MM.1S (cell line): ENCODE results near the gene SH3PXD2A.

Experiments used
- DNase-seq: peaks from one replicate; pipeline ENCODE4 v3.0.0-alpha.2; 2015
- H2AFZ ChIP-seq: fragments of 300-600 bp; sonication (generic); 2 replicates; pipeline ENCODE4 v1.6.0; 2016; ENCODE audit warnings: antibody characterized with exemption, low read length
- H3F3A ChIP-seq: fragments of 300-600 bp; sonication (generic); 2 replicates; pipeline ENCODE4 v1.6.1; 2016; ENCODE audit warnings: mild to moderate bottlenecking, antibody characterized with exemption, low read length, moderate library complexity, mixed read lengths; ENCODE audit not compliant: insufficient read depth
- H3K27ac ChIP-seq: fragments of 300-600 bp; sonication (generic); 2 replicates; pipeline ENCODE4 v1.5.1; 2016; ENCODE audit warnings: mild to moderate bottlenecking, low read length
- H3K27me3 ChIP-seq: fragments of 300-600 bp; sonication (generic); replicated peaks from 2 replicates; pipeline ENCODE4 v1.6.0; 2016; ENCODE audit warnings: low read length; ENCODE audit not compliant: insufficient read depth
- H3K36me3 ChIP-seq: fragments of 300-600 bp; sonication (generic); replicated peaks from 2 replicates; pipeline ENCODE4 v1.6.1; 2016; ENCODE audit warnings: mild to moderate bottlenecking, low read length, mixed read lengths; ENCODE audit not compliant: insufficient read depth
- H3K4me1 ChIP-seq: fragments of 300-600 bp; sonication (generic); 2 replicates; pipeline ENCODE4 v1.6.1; 2016; ENCODE audit warnings: low read length, mixed read lengths
- H3K4me2 ChIP-seq: fragments of 300-600 bp; sonication (generic); 2 replicates; pipeline ENCODE4 v1.6.0; 2016; ENCODE audit warnings: low read depth, low read length
- H3K4me3 ChIP-seq: fragments of 300-600 bp; sonication (generic); 2 replicates; pipeline ENCODE4 v1.5.1; 2016; ENCODE audit warnings: low read length, mixed read lengths
- H3K79me2 ChIP-seq: fragments of 300-600 bp; sonication (generic); 2 replicates; pipeline ENCODE4 v1.6.1; 2016; ENCODE audit warnings: mixed run types, low read length, mixed read lengths
- H3K9ac ChIP-seq: fragments of 300-600 bp; sonication (generic); 2 replicates; pipeline ENCODE4 v1.6.1; 2016; ENCODE audit warnings: low read length, mixed read lengths
- H3K9me2 ChIP-seq: fragments of 300-600 bp; sonication (generic); replicated peaks from 2 replicates; pipeline ENCODE4 v1.6.1; 2016; ENCODE audit warnings: mild to moderate bottlenecking, low read length, mixed read lengths; ENCODE audit not compliant: insufficient read depth
- H3K9me3 ChIP-seq: fragments of 300-600 bp; sonication (generic); replicated peaks from 2 replicates; pipeline ENCODE4 v1.6.1; 2016; ENCODE audit warnings: mild to moderate bottlenecking, low read length, mixed read lengths; ENCODE audit not compliant: insufficient read depth
- H4K20me1 ChIP-seq: fragments of 300-600 bp; sonication (generic); 2 replicates; pipeline ENCODE4 v1.6.1; 2016; ENCODE audit warnings: mild to moderate bottlenecking, low read length, moderate library complexity, mixed read lengths; ENCODE audit not compliant: insufficient read depth
- EZH2 ChIP-seq: fragments of 300-600 bp; sonication (generic); optimal IDR thresholded peaks from 2 replicates; pipeline ENCODE3; 2017; ENCODE audit warnings: low read depth, mild to moderate bottlenecking, antibody characterized with exemption, low read length, mixed read lengths
- EZH2phosphoT487 ChIP-seq: fragments of 300-600 bp; sonication (generic); IDR thresholded peaks from 2 replicates; pipeline ENCODE4 v1.6.1; 2018; ENCODE audit warnings: antibody characterized with exemption, low read length
- TF ChIP-seq, protein P1 (sequence below): fragments of 300-600 bp; sonication (generic); IDR thresholded peaks from 2 replicates; pipeline ENCODE4 v1.5.1; 2016; ENCODE audit warnings: antibody characterized with exemption, low read length, mixed read lengths

SH3PXD2A gene

DNA sequence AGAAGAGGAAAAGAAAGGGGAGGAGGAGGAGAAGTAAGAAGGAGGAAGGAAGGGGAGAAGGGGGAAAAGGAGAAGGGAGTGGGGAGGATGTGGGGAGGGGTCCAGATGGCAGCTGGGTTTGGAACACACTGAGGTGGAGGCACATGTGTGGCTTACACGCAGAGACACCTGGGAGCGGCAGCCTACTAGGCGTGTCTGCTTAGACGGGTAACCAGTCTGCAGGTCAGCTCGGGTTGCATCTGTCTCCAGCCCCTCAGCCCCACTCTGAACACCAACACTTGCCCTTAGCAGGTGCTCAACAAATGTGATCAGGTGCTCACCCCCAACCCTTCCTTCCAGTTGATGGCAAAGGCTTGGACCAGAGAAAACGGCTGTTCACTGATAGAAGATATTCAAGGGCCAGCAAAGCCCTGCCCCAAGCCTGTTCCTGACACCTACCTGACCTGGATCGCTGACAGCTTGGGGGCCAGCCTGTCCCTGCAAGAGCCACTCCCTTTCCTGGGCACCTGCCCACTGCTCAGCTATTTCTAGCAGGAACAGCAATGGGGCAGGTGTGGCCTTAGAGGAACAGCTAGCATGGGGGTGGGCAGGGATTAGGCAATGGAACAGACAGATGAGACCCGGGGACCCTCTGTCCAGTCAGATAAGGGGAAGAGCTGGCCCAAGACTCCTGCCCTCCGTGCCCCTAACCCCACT, 70.5 kb downstream of the SH3PXD2A start:
- H3F3A ChIP-seq = peaks cover 16% of the 10 kb centered on the region

DNA sequence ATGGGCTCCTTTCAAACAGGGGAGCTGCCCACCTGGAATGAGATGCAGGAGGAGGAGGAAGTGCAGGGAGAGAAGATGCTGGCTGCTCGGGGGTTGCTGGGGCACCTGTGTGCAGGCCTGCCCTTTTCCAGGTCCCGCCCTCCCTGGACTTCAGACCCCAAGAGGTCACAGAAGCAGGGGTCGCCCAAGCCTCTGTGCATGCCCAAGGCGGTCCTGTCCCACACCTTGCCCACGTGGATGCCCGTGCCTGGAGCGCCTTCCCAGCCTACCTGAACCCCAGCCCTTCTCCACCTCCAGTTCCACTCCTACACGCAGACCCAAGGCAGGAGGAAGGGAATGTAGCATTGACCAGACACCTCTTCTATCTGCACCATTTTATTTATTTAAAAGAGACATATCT, 71.3 kb downstream of the SH3PXD2A start:
- Histone ChIP-seq H3K9me2 (no peaks in the 10 kb centered on the region), H3K27me3 (no peaks in the 10 kb centered on the region), H3K9me3 (no peaks in the 10 kb centered on the region), H3K27ac (no peak overlapping the region), H4K20me1 (no peaks in the 10 kb centered on the region), H3K9ac (no peak overlapping the region), H3F3A (peaks cover 16% of the 10 kb centered on the region), H3K4me1 (peaks cover 31% of the 10 kb centered on the region), H2AFZ (no peak overlapping the region), H3K36me3 (no peaks in the 10 kb centered on the region), H3K4me3 (no peak overlapping the region), H3K79me2 (no peaks in the 10 kb centered on the region), H3K4me2 (no peak overlapping the region)
- DNase-seq = no peak
- TF ChIP-seq, protein P1, sequence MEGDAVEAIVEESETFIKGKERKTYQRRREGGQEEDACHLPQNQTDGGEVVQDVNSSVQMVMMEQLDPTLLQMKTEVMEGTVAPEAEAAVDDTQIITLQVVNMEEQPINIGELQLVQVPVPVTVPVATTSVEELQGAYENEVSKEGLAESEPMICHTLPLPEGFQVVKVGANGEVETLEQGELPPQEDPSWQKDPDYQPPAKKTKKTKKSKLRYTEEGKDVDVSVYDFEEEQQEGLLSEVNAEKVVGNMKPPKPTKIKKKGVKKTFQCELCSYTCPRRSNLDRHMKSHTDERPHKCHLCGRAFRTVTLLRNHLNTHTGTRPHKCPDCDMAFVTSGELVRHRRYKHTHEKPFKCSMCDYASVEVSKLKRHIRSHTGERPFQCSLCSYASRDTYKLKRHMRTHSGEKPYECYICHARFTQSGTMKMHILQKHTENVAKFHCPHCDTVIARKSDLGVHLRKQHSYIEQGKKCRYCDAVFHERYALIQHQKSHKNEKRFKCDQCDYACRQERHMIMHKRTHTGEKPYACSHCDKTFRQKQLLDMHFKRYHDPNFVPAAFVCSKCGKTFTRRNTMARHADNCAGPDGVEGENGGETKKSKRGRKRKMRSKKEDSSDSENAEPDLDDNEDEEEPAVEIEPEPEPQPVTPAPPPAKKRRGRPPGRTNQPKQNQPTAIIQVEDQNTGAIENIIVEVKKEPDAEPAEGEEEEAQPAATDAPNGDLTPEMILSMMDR = no peak
- no peak for TF ChIP-seq EZH2

More for the DNA sequence above, 70.5 kb downstream of the SH3PXD2A start:
- H3K9me3 ChIP-seq = no peaks in the 10 kb centered on the region
- H3K4me3 ChIP-seq = no peak overlapping the region
- no peaks in the 10 kb centered on the region for H3K79me2 ChIP-seq
- no peak overlapping the region for H3K4me2 ChIP-seq
- no peak for TF ChIP-seq EZH2phosphoT487
- no peak for TF ChIP-seq EZH2
- TF ChIP-seq, protein P1 = no peak
- no peaks in the 10 kb centered on the region for H3K9me2 ChIP-seq
- no peak overlapping the region for H2AFZ ChIP-seq
- no peak overlapping the region for H3K27ac ChIP-seq
- H3K9ac ChIP-seq = no peak overlapping the region
- no peaks in the 10 kb centered on the region for H3K27me3 ChIP-seq
- no peaks in the 10 kb centered on the region for H3K36me3 ChIP-seq
- DNase-seq = no peak
- no peaks in the 10 kb centered on the region for H4K20me1 ChIP-seq
- peaks cover 31% of the 10 kb centered on the region for H3K4me1 ChIP-seq

DNA sequence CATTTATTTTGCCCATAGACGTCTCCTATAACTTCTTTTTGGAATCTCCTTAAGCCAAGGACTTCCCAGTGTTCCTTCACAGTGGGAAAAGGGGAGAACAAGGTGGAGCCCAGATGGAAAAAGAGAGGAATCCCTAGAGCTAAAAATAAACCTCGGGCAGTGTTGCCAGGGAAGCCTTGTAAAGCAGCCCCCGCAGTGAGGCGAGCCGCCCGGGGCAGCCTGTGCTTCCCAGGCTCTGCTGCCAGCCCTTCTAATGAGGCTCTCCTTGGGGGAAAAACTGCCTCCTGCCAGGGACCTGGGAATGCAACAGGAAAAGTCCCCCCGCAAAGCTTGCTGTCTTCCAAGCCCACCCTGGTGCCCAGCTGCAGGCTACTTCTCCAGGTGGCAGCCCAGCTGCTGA, 71.7 kb downstream of the SH3PXD2A start:
- Histone ChIP-seq H3K27ac (no peak overlapping the region), H3K36me3 (no peaks in the 10 kb centered on the region), H3K27me3 (no peaks in the 10 kb centered on the region), H3K9ac (no peak overlapping the region), H4K20me1 (no peaks in the 10 kb centered on the region), H3K4me3 (no peak overlapping the region), H3K4me2 (no peak overlapping the region), H3K4me1 (peaks cover 31% of the 10 kb centered on the region), H2AFZ (no peak overlapping the region), H3F3A (peaks cover 16% of the 10 kb centered on the region), H3K79me2 (no peaks in the 10 kb centered on the region), H3K9me3 (no peaks in the 10 kb centered on the region), H3K9me2 (no peaks in the 10 kb centered on the region)
- DNase-seq = no peak
- TF ChIP-seq, protein P1 = no peak
- TF ChIP-seq EZH2 = no peak
- TF ChIP-seq EZH2phosphoT487 = no peak
